ENCODE data around the gene FHOD3. TPM values are rescaled to one million over a fixed set of nuclear protein-coding genes. Genes with fewer than 3 reads are reported as not detected.

The FHOD3 gene
- total RNA-seq, 1 donor from 2014 or later, result 346 TPM

- H3K27ac ChIP-seq (replicated peaks), result peak overlapping the region; percentile 88
- no peaks in the 10 kb centered on the region for H3K36me3 ChIP-seq
- H3K9me3 ChIP-seq (replicated peaks), result no peaks in the 10 kb centered on the region
- no peak for DNase-seq
- H3K4me1 ChIP-seq, result peaks cover 81% of the 10 kb centered on the region
- no peak for TF ChIP-seq CTCF (IDR thresholded peaks at IDR 0.05; ENCODE audit: borderline replicate concordance)
- peak overlapping the region; percentile 89 for H3K4me3 ChIP-seq
- H3K27me3 ChIP-seq (ENCODE audit: low read depth), result peaks cover 48% of the 10 kb centered on the region
- intact Hi-C loops (cut with micrococcal nuclease), result no loop called here
These were observed 2.7 kb downstream of the FHOD3 start for GRCh38 chr18:36300211-36300610.

- Histone ChIP-seq H3K27ac (replicated peaks) (peak overlapping the region; percentile 88), H3K27me3 (ENCODE audit: low read depth) (peaks cover 43% of the 10 kb centered on the region), H3K9me3 (replicated peaks) (no peaks in the 10 kb centered on the region), H3K36me3 (no peaks in the 10 kb centered on the region), H3K4me3 (no peak overlapping the region), H3K4me1 (peaks cover 91% of the 10 kb centered on the region)
- intact Hi-C loops (cut with micrococcal nuclease), result no loop called here
- TF ChIP-seq CTCF (IDR thresholded peaks at IDR 0.05; ENCODE audit: borderline replicate concordance), result no peak
- no peak for DNase-seq
These were observed 4.4 kb downstream of the FHOD3 start for GRCh38 chr18:36301884-36302283.

- no peaks in the 10 kb centered on the region for H3K9me3 ChIP-seq (replicated peaks)
- no peak for DNase-seq
- no peaks in the 10 kb centered on the region for H3K36me3 ChIP-seq
- peak overlapping the region; percentile 88 for H3K27ac ChIP-seq (replicated peaks)
- no peak for TF ChIP-seq CTCF (IDR thresholded peaks at IDR 0.05; ENCODE audit: borderline replicate concordance)
- H3K4me3 ChIP-seq, result no peak overlapping the region
- H3K27me3 ChIP-seq (ENCODE audit: low read depth), result peaks cover 39% of the 10 kb centered on the region
- intact Hi-C loops (cut with micrococcal nuclease), result no loop called here
- H3K4me1 ChIP-seq, result peaks cover 94% of the 10 kb centered on the region
These were observed 5.2 kb downstream of the FHOD3 start for GRCh38 chr18:36302676-36303075.

- H3K9me3 ChIP-seq (replicated peaks), result no peaks in the 10 kb centered on the region
- H3K27ac ChIP-seq (replicated peaks), result peak overlapping the region; percentile 88
- intact Hi-C loops (cut with micrococcal nuclease), result no loop called here
- H3K36me3 ChIP-seq, result no peaks in the 10 kb centered on the region
- no peak for DNase-seq
- no peak overlapping the region for H3K4me3 ChIP-seq
- peaks cover 91% of the 10 kb centered on the region for H3K4me1 ChIP-seq
- H3K27me3 ChIP-seq (ENCODE audit: low read depth), result peaks cover 33% of the 10 kb centered on the region
- no peak for TF ChIP-seq CTCF (IDR thresholded peaks at IDR 0.05; ENCODE audit: borderline replicate concordance)
These were observed 5.8 kb downstream of the FHOD3 start for GRCh38 chr18:36303211-36303844.

GRCh38 chr18:36304723-36305122, 7.2 kb downstream of the FHOD3 start:
- H3K4me1 ChIP-seq, result peaks cover 98% of the 10 kb centered on the region
- intact Hi-C loops (cut with micrococcal nuclease), result no loop called here
- no peak for TF ChIP-seq CTCF (IDR thresholded peaks at IDR 0.05; ENCODE audit: borderline replicate concordance)
- no peak for DNase-seq
- no peak overlapping the region for H3K4me3 ChIP-seq
- no peaks in the 10 kb centered on the region for H3K9me3 ChIP-seq (replicated peaks)
- H3K36me3 ChIP-seq, result no peaks in the 10 kb centered on the region
- H3K27me3 ChIP-seq (ENCODE audit: low read depth), result peaks cover 31% of the 10 kb centered on the region
- peak overlapping the region; percentile 18 for H3K27ac ChIP-seq (replicated peaks)

Data from left ventricle myocardium inferior (tissue), 1 donor.